Skeletal muscle satellite cell (primary cell): Measurements from ENCODE around the gene CARD6.
"Not testable (repeated sequence)": the region's sequence is repeated elsewhere in the genome, so short reads cannot be mapped to it uniquely, and the experiment has no call there.

Source experiments
- H3K27me3 ChIP-seq: 2 replicates; pipeline ENCODE4 v1.7.0; 2013; ENCODE audit warnings: low read length; ENCODE audit not compliant: control insufficient read depth, insufficient read depth
- H3K36me3 ChIP-seq: 2 replicates; pipeline ENCODE4 v1.7.0; 2013; ENCODE audit warnings: mild to moderate bottlenecking, control low read depth, low read length; ENCODE audit not compliant: insufficient read depth
- H3K4me1 ChIP-seq: 2 replicates; pipeline ENCODE4 v1.7.0; 2013; ENCODE audit warnings: low read length; ENCODE audit not compliant: control insufficient read depth, insufficient read depth
- H3K4me2 ChIP-seq: 2 replicates; pipeline ENCODE4 v1.7.0; 2013; ENCODE audit warnings: mild to moderate bottlenecking, low read length
- H3K4me3 ChIP-seq: 2 replicates; pipeline ENCODE4 v1.7.0; 2013; ENCODE audit warnings: low read length
- H3K9ac ChIP-seq: 2 replicates; pipeline ENCODE4 v1.7.0; 2013; ENCODE audit warnings: mild to moderate bottlenecking, low read depth, low read length, moderate library complexity
- H3K9me3 ChIP-seq: replicated peaks from 2 replicates; pipeline ENCODE4 v1.7.0; 2013; ENCODE audit warnings: mild to moderate bottlenecking, control low read depth, low read length

CARD6 gene

DNA sequence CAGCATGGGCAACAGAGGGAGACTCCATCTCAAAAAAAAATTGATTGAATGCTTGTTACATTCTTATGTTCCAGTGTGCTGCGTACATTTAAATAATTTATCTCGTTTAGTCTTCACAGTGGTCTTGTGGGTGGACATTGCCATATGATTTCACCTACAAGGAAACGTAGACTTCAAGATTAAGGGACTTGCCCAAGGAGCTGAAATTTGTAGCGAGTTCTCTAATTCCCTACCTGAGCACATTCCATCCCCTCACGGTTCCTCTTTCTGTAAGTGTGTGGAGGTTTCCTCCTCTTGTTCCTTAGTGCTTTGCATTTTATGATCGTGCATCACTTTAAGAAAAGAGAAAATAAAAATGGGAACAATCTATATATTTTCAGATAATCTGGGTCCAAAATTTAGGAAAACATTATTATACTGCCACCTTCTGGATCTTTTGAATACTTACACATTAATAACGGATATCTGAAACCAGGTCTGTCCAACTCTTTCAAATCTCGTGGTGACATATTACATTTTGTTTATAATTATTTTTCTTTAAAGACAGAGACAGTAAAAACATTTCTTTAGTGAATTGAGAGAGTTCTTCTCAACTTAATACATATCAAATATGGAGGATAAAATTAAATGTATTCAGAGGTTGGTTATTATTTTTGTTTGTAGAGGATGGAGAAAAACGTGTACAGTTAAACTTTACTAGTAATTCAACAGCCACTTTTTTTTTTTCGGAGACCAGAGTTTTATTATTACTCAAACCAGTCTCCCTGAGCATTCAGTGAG lies 38.2 kb downstream of the CARD6 start:
- no peak overlapping the region for H3K4me3 ChIP-seq
- no peak overlapping the region for H3K9ac ChIP-seq
- H3K9me3 ChIP-seq, result peaks cover 5% of the 10 kb centered on the region
- no peaks in the 10 kb centered on the region for H3K36me3 ChIP-seq
- H3K27me3 ChIP-seq, result peaks cover 3% of the 10 kb centered on the region
- H3K4me1 ChIP-seq, result no peaks in the 10 kb centered on the region
- H3K4me2 ChIP-seq, result peak overlapping the region; percentile 1

DNA sequence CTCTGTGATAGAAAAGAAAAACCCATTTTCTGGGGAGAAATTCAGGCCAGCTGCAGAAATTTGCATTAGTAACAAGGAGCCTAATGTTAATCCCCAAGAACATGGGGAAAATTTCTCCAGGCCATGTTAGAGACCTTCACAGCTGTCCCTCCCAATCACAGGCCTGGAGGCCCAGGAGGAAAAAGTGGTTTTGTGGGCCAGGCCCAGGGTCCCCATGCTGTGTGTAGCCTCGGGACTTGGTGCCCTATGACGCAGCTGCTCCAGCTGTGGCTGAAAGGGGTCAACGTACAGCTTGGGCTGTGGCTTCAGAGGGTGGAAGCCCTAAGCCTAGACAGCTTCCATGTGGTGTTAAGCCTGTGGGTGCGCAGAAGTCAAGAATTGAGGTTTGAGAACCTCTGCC lies 41.1 kb downstream of the CARD6 start:
- H3K9ac ChIP-seq, result no peak overlapping the region
- peaks cover 9% of the 10 kb centered on the region for H3K27me3 ChIP-seq
- H3K4me2 ChIP-seq, result no peak overlapping the region
- H3K9me3 ChIP-seq, result peaks cover 5% of the 10 kb centered on the region
- no peak overlapping the region for H3K4me3 ChIP-seq
- H3K4me1 ChIP-seq, result no peaks in the 10 kb centered on the region
- no peaks in the 10 kb centered on the region for H3K36me3 ChIP-seq

DNA sequence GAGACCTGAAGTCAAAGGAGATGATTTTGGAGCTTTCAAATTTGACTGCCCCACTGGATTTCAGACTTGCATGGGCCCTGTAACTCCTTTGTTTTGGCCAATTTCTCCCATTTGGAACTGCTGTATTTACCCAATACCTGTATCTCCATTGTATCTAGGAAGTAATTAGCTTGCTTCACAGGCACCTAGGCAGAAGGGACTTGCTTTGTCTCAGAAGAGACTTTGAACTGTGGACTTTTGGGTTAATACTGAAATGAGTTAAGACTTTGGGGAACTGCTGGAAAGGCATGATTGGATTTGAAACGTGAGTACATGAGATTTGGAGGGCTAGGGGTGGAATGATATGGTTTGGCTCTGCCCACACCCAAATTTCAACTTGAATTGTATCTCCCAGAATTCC lies 41.9 kb downstream of the CARD6 start:
- H3K36me3 ChIP-seq, H3K9me3 ChIP-seq, H3K4me1 ChIP-seq, H3K4me3 ChIP-seq, H3K9ac ChIP-seq, H3K4me2 ChIP-seq: not testable (repeated sequence)
- H3K27me3 ChIP-seq, result peaks cover 17% of the 10 kb centered on the region

GRCh38 chr5:40895440-40896425 lies 54.6 kb downstream of the CARD6 start:
- H3K9ac ChIP-seq, H3K9me3 ChIP-seq, H3K4me3 ChIP-seq, H3K36me3 ChIP-seq, H3K4me1 ChIP-seq, H3K4me2 ChIP-seq: not testable (repeated sequence)
- peaks cover 13% of the 10 kb centered on the region for H3K27me3 ChIP-seq

- H3K27me3 ChIP-seq, result peaks cover 4% of the 10 kb centered on the region
- no peaks in the 10 kb centered on the region for H3K9me3 ChIP-seq
- H3K4me2 ChIP-seq, result no peak overlapping the region
- no peaks in the 10 kb centered on the region for H3K4me1 ChIP-seq
- H3K9ac ChIP-seq, result no peak overlapping the region
- no peaks in the 10 kb centered on the region for H3K36me3 ChIP-seq
- H3K4me3 ChIP-seq, result no peak overlapping the region
These were observed 63.2 kb downstream of the CARD6 start for GRCh38 chr5:40904205-40904993.

DNA sequence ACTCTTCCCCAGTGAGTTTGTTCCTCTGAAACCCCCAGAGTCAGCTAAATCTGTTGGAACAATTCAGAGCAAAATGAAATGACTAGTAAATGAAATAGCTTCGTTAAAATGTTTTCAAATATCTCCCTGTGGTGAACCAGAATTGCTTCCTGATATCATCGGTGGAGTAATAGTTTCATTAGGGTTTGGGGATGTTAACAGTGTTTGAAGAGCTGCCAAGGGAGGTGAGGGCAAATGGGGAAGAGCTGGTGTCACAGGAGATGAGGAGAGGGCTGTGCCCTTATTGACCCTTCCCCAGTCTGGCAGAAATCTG lies 63.8 kb downstream of the CARD6 start:
- no peaks in the 10 kb centered on the region for H3K4me1 ChIP-seq
- no peak overlapping the region for H3K4me2 ChIP-seq
- no peak overlapping the region for H3K9ac ChIP-seq
- no peaks in the 10 kb centered on the region for H3K9me3 ChIP-seq
- H3K4me3 ChIP-seq, result no peak overlapping the region
- H3K27me3 ChIP-seq, result peaks cover 4% of the 10 kb centered on the region
- H3K36me3 ChIP-seq, result no peaks in the 10 kb centered on the region

DNA sequence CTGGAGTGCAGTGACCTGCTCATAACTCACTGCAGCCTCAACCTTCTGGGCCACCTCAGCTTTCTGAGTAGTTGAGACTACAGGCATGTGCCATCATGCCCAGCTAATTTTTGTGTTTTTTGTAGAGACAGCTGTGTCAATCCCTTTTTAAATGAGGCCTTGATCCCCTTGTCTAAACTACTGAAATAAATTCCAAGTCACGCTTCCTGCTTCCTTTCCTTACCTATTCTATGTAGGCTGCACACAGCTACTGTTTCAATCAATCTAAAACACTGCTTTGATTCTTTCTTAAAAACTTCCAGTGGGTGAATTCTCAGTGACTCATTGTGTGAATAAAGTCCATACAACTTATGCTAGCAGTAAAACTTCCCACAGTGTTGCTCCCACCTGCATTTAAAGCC lies 65.2 kb downstream of the CARD6 start:
- Histone ChIP-seq H3K9ac (no peak overlapping the region), H3K4me3 (no peak overlapping the region), H3K36me3 (no peaks in the 10 kb centered on the region), H3K4me1 (no peaks in the 10 kb centered on the region), H3K4me2 (no peak overlapping the region), H3K27me3 (peaks cover 4% of the 10 kb centered on the region), H3K9me3 (no peaks in the 10 kb centered on the region)

- no peaks in the 10 kb centered on the region for H3K36me3 ChIP-seq
- no peaks in the 10 kb centered on the region for H3K9me3 ChIP-seq
- no peak within 1 kb of the TSS for H3K4me3 ChIP-seq
These were observed 68.1 kb downstream of the CARD6 start, which contains the start of gene C7 for GRCh38 chr5:40909264-40909663. Gene C7, plus strand, starts transcription at chr5:40909497. Its CDS starts 114 bp downstream, at chr5:40909611.

GRCh38 chr5:40909723-40910122 lies 68.6 kb downstream of the CARD6 start:
- H3K4me2 ChIP-seq, result no peak overlapping the region
- peaks cover 4% of the 10 kb centered on the region for H3K27me3 ChIP-seq
- no peaks in the 10 kb centered on the region for H3K36me3 ChIP-seq
- no peaks in the 10 kb centered on the region for H3K4me1 ChIP-seq
- H3K9ac ChIP-seq, result no peak overlapping the region
- H3K4me3 ChIP-seq, result no peak overlapping the region
- H3K9me3 ChIP-seq, result no peaks in the 10 kb centered on the region

More at GRCh38 chr5:40909264-40909663, 68.1 kb downstream of the CARD6 start, which contains the start of gene C7:
- Histone ChIP-seq H3K4me2 (no peak within 1 kb of the TSS), H3K4me1 (no peaks in the 10 kb centered on the region), H3K27me3 (peaks cover 4% of the 10 kb centered on the region), H3K9ac (no peak within 1 kb of the TSS)
